ENCODE measurements around the gene ZBED4.

GRCh38 chr22:49881856-49882255, 28.2 kb downstream of the ZBED4 start:
- no peak for TF ChIP-seq CTCF (IDR thresholded peaks at IDR 0.05)
- no peak for TF ChIP-seq POLR2AphosphoS5 (IDR thresholded peaks at IDR 0.05)
- TF ChIP-seq POLR2A (IDR thresholded peaks at IDR 0.05) = no peak
